GM12874 (cell line): ENCODE data around the gene DLX5.

Source experiments
- TF ChIP-seq, protein P1 (sequence below): IDR thresholded peaks from 2 replicates; pipeline ENCODE4 v1.5.1; 2011; ENCODE audit warnings: low read depth, mild to moderate bottlenecking, control low read depth, low read length, moderate library complexity; ENCODE audit not compliant: insufficient read depth

The DLX5 gene

DNA sequence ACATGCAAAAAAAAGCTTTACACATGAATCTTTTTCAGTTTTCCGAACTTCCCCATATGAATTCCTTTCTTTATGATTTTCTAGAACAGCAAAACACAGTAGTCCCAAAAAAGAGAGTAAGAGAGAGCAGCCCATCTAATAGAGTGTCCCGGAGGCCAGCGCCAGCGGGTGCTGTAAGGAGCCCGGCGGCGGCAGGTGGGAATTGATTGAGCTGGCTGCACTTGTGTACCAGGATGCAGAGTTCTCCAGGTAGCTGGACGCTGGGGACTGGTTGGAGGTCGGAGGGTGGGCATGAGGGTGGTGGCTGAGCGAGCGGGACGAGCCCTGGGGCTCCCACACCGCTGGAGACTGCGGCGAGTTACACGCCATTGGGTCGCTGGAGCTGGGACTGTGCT lies 4.0 kb downstream of the DLX5 start:
- TF ChIP-seq, protein P1, sequence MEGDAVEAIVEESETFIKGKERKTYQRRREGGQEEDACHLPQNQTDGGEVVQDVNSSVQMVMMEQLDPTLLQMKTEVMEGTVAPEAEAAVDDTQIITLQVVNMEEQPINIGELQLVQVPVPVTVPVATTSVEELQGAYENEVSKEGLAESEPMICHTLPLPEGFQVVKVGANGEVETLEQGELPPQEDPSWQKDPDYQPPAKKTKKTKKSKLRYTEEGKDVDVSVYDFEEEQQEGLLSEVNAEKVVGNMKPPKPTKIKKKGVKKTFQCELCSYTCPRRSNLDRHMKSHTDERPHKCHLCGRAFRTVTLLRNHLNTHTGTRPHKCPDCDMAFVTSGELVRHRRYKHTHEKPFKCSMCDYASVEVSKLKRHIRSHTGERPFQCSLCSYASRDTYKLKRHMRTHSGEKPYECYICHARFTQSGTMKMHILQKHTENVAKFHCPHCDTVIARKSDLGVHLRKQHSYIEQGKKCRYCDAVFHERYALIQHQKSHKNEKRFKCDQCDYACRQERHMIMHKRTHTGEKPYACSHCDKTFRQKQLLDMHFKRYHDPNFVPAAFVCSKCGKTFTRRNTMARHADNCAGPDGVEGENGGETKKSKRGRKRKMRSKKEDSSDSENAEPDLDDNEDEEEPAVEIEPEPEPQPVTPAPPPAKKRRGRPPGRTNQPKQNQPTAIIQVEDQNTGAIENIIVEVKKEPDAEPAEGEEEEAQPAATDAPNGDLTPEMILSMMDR, result no peak

GRCh38 chr7:97019710-97020225 lies 4.9 kb downstream of the DLX5 start:
- TF ChIP-seq, protein P1, result no peak

- TF ChIP-seq, protein P1, result no peak
Observed at GRCh38 chr7:97018791-97019531, 5.7 kb downstream of the DLX5 start.

DNA sequence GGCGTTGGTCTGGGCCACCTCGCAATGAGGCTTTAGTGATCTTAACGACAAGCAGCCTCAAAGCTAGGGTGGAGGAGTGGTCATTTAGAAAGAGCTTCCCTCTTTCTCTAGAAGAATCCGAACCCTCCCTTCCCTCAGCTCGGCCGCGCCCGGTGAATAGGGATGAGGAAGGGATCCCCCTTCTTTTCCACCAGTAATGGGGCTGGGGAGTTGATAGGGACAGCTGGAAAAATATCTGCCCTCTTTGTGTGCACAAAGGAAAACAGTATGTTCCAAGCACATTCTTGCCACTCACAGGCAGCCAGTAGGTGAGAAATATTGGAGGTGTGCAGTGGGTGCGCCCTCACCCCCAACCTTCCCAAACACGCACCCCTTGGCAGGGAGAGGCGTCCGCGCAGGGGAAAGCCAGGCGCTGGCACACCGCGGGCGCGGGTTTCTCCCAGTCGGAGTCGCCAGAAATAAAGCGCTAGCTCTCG lies 6.5 kb downstream of the DLX5 start:
- TF ChIP-seq, protein P1, result no peak

- TF ChIP-seq, protein P1, result no peak
Observed at GRCh38 chr7:97017192-97018125, 7.2 kb downstream of the DLX5 start.

DNA sequence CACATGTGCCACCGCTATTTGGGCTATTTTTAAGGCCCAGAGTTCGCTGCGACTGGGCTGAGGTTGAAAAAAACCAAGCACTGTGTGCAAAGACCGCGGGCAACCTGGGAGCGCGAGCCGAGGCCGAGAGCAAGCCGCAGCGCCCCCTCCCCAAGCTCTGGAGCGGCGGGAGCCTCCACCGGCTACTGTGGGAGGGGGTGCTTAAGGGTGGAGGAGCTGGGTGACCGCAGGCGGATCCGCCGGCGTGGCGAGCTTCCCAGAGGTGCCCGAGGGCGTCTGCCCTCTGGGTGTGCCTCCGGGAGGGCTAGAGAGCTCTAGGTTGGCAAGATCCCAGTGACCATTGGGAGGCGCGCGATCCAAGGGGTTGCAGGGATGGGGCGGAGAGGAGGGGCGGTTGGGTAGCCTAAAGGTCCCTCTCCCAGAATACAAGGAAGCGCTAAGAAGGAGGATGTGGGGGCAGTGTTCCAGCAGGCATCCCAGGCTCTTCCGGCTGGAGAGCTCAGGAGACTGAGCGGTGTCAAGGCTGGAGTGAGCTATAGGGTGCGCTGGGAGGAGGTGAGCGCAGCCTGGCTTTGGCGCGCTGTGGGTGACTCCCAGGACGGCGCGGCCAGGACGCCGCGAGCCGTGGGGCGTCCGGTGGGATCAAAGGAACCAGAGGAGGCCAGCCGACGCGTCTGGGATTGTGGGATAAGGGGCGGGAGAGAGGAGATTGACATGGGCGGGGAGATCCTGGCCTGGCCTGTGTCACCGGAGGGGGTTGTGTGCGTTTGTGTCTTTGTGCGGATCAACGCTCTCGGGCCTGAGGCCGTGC lies 8.0 kb downstream of the DLX5 start:
- TF ChIP-seq, protein P1, result no peak
